GM10266 (cell line): ENCODE data around the gene TRIB2.

Experiments
- DNase-seq: peaks from one replicate; pipeline ENCODE4 v3.0.0; 2012; ENCODE audit errors: extremely low spot score
- CTCF ChIP-seq: IDR thresholded peaks from 2 replicates; pipeline ENCODE4 v1.5.1; 2012; ENCODE audit warnings: mild to moderate bottlenecking, low read depth; ENCODE audit not compliant: control insufficient read depth, insufficient read depth; ENCODE audit errors: missing control alignments

Gene TRIB2

GRCh38 chr2:12778369-12778768 lies 61.6 kb downstream of the TRIB2 start:
- TF ChIP-seq CTCF, result no peak
- DNase-seq, result no peak

GRCh38 chr2:12778811-12779579 lies 62.3 kb downstream of the TRIB2 start:
- no peak for DNase-seq
- no peak for TF ChIP-seq CTCF

GRCh38 chr2:12781329-12781728 lies 64.6 kb downstream of the TRIB2 start:
- no peak for DNase-seq
- no peak for TF ChIP-seq CTCF

GRCh38 chr2:12787891-12788801 lies 71.4 kb downstream of the TRIB2 start:
- no peak for TF ChIP-seq CTCF
- DNase-seq, result no peak

DNA sequence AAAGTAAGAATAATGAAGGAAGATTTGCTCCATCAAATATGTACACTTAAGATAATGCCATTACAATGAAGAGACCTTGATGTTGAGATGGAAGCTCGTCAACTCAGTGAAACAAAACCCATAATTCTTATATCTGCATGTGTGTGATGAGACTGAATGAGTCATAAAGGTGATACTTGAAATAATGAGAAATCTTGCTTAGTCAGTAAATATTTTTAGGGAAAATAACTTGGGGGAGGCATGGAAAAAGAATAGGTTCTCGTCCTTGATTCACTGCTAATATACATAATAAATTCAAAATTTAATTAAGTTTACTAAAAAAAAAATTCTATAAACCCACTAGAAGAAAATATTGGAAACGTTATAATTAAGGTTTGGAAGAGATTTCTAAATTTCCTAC lies 75.2 kb downstream of the TRIB2 start:
- TF ChIP-seq CTCF, result no peak
- no peak for DNase-seq
